T-helper 2 cell (primary cell): ENCODE measurements around the gene EIF2D.
"Not testable (repeated sequence)": the region's sequence is repeated elsewhere in the genome, so short reads cannot be mapped to it uniquely, and the experiment has no call there.

ENCODE experiments used
- DNase-seq, 5 experiments: peaks; one replicate each; pipeline versions ENCODE4 v3.0.0 to v3.0.0-alpha.2; 2012 to 2022
- total RNA-seq, 2 donors: gene quantifications; one replicate each; lab custom pipeline; 2026; lab: John Stamatoyannopoulos, UW

Gene EIF2D, protein sequence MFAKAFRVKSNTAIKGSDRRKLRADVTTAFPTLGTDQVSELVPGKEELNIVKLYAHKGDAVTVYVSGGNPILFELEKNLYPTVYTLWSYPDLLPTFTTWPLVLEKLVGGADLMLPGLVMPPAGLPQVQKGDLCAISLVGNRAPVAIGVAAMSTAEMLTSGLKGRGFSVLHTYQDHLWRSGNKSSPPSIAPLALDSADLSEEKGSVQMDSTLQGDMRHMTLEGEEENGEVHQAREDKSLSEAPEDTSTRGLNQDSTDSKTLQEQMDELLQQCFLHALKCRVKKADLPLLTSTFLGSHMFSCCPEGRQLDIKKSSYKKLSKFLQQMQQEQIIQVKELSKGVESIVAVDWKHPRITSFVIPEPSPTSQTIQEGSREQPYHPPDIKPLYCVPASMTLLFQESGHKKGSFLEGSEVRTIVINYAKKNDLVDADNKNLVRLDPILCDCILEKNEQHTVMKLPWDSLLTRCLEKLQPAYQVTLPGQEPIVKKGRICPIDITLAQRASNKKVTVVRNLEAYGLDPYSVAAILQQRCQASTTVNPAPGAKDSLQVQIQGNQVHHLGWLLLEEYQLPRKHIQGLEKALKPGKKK
- total RNA-seq: 31.5 to 52.3 reads per million in 2 donors

DNA sequence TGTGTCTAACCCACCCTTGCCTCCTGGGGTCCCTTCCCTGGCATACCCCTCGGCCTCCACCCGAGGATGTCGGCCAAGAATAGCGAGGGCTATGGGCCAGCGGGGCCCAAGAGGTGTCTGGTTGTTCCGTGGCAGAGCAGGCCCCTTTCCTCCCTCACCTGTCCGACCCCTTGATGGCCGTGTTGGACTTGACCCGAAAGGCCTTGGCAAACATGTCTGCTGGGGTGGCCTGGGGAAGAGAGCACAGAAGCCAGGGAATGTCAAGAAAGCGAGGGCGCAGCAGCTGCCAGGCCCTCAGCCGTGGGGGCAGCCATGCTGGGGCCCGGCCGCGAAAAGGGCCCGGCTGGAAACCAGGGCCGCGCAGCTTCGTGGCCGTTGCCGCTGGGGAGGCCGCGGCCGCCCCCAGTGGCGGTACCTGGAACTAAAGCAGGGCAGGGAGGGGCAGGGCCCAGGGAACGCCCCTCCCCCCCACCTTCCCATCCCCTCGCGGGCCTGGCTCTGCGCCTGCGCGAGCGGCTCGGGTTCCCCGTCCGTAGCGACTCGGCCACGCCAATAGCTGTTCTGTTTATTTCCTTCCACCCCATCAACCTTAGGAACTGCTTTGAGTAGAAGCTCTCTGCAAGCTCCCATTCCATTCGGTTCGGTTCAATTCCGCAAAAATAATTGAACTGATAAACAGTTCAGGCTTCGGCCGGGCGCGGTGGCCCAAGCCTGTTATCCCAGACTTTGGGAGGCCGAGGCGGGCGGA, at the start of gene EIF2D:
Gene EIF2D, minus strand, starts transcription at position 337 of the 748 bp plus-strand sequence. Its CDS starts 123 bp downstream, at position 214.
- DNase-seq: peak; percentile 86 to 94 (median 90)

DNA sequence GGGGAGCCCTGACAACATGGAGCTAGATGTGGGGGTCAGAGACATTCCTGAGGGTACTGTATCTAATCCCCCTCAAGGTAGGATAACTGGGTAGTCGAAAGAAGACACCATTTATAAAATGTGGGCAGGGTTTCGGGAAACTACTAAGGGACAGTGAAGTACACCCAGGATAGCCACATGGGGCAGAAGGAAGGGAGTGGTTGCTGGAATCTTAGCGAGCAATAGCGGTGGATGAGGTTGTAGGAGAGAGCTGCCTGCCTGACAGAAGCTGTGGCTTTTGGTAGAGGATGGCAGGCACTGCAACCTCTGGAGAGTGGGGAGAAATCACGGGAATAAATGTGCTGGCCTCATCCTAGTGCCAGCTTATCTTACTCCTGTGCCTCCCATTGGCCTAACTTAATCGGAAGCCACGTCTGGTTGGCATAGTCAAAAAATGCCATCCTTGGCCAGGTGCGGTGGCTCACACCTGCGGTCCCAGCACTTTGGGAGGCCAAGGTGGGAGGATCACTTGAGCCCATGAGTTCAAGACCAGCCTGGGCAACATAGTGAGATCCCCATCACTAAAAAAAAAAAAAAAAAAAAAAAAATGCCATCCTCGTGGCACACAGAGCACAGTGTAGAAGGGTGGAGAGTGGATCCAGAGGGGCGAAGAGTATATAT, 49.0 kb upstream of the EIF2D start:
- no peak for DNase-seq

DNA sequence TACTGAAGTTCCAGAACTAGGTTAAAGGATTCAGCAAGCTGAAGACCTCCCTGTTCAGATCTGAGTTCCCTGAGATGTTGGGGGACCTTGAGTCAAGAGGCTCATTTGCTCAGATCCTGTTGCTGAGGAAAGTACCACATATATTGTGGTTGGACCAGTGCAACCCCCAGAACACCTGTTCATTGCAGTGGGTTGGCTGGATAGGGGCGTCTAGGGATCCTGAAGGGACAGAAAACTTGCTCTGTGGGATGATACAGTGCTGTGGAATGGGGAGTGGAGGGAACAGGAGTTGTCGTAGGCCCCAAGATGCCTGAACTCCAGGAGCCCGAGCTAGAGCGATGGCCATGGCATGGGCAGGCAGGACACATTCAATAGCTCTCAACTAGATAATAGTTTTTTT, 47.9 kb upstream of the EIF2D start:
- no peak for DNase-seq

DNA sequence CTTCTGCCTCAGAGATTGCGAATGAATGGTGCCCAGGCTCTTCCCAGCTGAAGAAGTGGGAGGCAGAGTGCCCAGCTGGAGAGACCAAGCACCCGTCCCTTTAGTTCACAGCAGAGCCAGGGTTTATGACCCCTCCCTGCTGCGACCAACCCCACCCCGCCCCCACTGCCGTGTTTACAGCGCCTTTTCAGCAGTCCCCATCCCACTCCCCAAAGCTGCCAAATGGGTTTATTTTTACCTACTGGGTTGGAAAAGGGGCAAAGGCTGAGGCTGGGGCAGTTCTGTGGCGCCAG, 46.7 kb upstream of the EIF2D start:
- DNase-seq: no peak

DNA sequence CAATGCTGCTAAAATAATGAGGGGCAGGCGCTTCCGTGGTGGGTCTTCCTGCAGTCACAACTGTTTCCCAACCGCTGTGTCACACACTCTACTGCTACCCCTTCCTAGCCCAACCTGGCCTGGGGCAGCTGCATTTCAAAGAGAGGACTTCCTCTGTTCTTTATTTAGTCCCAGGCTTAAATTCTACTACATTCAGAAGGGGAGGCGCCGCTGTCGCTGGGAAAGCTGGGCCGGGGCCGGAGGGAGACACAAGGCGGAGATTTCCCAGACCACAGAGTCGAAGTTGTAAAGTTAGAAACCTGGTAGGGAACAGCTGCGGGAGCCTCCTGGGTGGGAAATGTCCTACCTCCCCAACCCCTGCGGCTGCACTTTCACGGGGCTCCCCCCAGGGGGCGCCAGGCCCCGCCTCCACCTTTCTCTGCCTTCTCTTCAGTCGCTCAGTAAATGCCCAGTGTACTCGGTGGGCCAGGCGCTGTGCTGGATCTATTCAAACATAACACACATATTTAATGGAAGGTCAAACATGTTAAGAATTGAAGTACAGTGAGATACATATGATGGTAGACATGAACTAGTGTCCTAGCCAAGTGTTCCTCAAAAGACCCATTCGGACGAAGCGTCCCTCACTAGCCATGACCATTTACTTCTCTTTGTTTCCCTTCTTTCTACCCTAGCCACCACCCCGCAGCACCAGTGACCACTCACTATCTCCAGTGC, 46.2 kb upstream of the EIF2D start:
- DNase-seq: peak; percentile 20 to 41 (median 36)

DNA sequence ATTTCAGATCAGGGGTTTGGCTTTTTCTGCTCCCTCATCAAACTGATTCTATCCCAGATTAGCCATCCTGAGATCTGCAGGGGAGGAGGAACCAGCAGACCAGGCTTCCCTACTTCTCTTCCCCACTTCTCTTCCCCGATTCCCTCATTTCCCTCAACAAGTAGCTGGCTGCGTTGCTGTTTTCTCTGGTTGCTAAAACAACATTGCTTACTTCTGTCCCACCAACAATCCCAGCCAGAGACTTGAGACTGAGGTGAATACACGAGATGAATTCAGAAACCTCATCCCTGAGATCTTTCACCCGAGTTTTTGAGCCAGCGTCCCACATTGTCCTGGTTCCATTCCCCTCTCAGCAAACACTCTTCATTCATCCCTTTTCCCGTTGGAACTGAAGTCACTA, 45.5 kb upstream of the EIF2D start:
- no peak for DNase-seq

DNA sequence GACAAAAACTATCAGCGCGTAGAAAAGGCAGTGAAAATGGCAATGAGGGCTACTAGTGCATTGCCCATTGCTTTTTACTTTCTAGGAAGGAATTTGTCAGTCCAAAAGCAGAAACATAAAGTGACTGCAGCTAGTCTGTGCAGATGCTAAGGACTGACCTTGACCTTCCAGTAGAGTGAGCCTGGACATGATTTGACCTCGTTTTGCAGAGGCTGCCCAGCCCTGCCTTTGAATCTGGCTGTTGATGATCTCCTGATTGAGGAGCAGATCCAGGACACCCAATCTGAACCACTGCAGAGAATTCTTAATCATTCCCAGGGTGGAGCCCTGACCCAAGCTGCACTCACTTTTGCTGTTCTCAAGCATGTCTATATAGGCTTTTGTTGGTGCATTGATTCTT, 44.7 kb upstream of the EIF2D start:
- no peak for DNase-seq

DNA sequence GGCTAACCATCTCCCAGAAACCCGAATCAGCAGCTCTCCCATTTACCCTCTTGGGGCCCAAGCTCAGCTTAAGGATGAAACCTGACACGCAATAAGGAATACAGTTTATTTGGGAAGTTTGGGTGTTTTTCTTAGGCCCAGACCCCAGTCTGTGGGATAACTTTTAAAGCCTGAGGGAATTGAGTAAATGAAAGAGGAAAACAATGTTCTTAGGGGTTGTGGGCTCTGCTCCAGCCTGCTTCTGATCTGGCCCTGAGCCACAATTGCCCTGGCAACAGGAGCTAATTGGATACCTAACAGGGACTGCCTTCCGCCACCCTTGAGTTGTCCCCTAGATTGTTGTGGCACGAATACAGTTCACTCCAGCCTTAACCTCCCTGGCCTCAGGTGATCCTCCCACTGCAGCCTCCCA, 43.2 kb upstream of the EIF2D start:
- DNase-seq: no peak

DNA sequence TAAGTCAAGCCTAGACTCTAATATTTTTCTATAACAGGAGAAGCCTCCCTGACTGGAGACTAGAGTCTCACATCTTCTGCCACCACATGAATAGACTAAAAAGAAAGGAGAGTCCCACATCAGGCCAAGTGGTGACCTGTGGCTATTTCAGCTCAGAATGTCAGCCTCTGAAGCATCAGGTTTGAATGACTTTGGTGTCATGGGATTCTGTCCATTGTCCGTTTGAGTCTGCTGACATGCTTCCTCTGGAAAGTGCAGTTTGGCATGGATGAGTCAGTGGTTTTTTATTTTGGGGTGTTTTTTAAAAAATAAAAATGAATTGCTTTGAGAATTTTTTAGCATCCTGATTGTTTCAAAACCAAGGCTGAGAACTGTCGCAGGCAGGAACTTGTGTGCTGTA, 42.6 kb upstream of the EIF2D start:
- no peak for DNase-seq

DNA sequence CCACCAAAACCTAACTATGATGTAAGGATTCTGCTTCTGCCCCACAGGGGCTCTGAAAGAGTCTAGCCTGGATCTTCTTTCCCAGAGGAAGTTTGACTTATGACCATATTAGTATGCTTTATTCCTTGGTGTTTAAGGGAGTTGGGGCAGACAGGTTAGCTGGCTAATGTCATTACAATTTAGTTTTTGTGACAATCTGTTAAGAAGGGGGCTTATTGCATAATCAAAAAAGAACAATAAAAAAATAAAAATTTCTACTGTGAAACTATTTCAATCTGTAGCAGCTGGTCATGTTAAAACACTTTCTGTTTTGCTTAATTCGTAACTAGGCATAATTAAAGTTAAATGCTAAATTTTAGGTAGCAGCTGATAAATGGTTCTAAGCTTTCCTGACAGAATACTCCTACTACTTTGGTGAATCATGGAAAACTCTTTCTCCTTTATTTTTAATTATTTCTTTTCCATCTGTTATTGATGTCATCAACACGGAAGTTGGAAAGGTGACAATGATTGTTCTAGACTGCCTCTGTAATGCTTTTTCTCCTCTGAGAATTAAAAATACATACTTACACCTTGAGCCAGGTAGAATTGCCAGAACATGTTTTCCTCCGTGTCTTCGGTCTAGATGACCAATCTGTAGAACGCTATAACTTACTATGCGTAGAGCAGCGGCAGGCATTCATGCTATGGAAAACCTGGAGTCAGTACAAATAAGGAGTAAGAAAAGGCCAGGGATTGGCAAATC, 41.6 kb upstream of the EIF2D start:
- no peak for DNase-seq

DNA sequence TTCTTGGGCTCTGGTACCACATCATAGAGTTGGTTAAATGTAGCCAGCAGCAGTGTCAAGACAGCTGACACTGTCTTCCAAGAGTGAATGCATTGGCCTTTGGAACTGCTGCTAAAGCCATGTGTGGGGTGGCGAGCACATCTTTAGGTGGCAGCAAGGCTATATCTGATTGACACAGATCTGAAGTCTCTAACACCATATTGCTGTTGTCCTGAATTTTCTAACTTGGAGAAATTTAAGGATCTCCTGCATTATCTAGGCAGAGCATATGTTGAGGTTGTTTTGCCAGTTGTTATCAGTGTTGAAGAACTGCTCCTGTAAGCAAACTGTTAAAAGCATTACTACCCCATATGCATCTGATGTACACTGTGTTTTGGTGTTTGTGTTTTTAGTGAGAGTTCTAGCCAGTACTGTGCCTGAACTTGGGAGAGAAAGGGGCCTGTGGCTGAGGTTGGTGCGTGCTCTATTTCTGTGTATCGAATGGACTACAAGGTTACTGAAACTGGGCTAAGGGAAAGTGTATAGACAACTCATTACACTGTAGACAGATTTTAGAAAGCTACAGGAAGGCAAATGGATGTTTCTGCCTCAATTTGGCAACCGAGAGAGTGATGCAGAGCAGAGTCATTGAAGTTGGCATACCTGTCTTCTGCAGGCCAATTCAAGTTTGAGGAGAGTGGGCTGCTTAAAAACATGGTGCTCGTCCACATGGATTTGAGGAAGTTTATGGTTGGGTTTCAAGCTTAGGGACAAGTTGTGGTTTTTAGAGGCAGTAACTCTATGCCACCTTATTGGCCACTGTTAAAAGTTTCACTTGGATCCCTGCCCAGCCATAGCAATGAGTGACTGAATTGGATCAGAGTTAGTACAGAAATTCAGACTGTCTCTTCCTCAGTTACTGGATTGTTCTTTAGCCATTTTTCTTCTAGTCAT, 40.0 kb upstream of the EIF2D start:
- DNase-seq: no peak

DNA sequence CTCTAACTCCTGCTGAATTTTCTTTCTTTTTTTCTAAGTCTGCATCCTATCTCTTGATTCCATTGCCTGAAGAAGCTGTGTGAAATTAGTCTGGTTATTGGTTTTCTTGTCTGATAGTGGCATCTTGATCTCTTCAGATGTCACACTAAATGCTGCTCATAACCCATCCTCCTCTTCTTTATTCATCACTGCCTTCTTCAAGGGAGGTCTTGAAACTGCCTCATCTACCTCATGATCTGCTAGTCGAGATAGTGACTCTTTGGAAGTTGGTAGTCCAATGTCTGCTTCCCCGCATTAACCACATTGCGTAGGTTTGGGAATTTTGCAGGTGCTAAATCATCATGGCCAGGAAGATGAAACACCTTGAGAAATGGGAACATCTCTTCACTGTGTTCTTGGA, 38.7 kb upstream of the EIF2D start:
- no peak for DNase-seq

DNA sequence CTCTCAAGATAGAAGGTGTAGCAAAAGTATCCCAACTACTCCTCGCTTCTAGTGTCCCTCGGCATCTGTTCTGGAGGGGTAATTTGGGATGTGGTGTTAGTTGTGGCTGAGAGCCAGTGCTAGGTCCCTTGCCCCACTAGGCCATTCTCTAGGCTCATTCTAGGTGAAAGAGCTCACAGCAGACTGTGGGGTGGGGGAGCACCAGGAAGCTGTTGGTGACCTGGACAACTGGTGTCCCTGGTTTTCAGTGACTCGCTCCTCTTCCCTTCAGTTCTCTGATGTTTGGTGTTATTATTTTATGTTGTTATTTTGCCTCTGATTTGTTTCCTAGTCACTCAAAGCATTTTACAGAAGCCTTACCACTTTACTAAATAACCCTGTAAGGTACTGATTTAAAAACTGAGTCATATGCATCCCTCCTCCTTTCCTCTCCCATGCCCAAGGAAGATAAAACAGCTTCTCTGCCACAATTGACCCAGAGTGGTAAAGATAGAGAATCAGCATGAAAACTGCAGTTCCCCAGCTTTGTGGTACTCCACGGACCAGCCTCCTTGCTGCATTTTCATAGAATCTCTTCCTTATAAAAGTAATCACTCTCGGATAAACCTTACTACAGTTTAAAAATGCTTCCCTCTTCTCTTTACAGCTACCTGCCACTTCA, 37.1 kb upstream of the EIF2D start:
- DNase-seq: no peak

DNA sequence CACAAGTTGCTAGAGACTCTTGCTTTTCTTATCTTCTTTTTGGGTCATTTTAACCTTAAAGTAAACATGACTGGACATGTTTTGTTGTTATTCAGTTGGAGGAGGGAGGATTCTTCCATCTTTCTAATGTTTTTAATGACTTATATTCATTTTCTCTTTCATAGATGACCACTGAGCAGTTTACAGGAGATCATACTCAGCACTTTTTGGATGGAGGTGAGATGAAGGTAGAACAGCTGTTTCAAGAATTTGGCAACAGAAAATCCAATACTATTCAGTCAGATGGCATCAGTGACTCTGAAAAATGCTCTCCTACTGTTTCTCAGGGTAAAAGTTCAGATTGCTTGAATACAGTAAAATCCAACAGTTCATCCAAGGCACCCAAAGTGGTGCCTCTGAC, 35.0 kb upstream of the EIF2D start:
- DNase-seq: no peak

DNA sequence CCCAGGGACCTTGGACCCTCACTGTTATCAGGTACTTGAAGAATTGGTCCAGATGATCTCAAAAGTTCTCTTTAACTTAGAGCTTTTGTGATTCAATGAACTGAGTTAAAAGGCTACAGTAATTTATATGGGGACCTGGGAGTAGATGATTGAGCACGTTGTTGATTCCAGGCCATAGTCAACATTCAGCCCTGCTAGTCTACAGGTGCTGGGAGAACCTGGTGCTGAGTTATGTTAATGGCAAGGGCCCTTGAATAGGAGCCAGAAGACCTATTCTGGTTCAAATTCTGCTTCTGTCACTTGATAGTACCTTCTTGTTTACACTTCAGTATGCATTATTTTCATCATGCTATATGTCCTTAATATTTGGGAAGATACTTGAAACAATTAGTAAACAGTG, 34.2 kb upstream of the EIF2D start:
- no peak for DNase-seq

DNA sequence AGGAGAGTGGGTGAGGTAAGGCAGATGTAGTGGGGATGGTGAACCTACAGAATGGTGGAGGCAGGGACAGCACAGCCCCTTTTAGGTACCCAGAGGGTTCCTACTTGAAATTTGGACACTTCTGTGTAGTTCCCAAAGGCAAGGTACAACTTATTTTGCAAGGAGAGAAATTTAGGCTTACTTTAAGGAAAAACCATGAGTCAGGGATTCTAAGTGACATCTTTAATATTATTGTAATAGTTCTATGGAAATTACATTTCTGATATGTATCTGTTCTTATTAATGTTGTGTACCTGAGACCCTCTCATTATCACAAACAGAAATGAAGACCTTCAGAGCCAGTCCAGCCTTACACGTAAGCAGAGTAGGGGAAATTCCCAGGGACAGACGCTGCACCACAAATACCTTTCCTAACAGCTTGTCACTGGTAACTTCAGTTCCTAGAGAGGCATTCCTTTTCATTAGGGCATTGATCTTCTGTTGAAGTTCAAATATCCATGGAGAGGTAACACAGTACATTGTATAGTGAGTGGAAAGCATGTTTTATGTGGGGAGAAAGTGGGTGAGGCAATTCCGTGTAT, 30.9 kb upstream of the EIF2D start:
- DNase-seq: no peak

DNA sequence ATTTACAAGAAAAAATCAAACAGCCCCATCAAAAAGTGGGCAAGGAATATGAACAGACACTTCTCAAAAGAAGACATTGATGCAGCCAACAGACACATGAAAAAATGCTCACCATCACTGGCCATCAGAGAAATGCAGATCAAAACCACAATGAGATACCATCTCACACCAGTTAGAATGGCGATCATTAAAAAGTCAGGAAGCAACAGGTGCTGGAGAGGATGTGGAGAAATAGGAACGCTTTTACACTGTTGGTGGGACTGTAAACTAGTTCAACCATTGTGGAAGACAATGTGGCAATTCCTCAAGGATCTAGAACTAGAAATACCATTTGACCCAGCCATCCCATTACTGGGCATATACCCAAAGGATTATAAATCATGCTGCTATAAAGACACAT, 29.8 kb upstream of the EIF2D start:
- DNase-seq: not testable (repeated sequence)

DNA sequence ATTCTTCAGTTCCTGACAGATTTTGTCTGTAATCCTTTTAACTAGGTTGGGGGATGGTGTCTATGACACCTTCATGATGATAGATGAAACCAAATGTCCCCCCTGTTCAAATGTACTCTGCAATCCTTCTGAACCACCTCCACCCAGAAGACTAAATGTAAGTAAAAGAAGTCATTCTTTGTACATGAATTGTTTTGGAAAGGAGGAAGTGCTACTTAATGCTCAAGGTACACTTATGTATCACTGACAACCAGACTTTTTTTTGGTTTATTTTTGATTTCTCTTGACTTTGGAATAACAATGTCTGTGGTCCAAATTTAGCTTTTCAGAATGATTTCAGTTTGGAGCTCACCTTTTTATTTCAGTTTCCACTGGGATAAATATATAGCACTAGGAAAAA, 25.3 kb upstream of the EIF2D start:
- DNase-seq: no peak

DNA sequence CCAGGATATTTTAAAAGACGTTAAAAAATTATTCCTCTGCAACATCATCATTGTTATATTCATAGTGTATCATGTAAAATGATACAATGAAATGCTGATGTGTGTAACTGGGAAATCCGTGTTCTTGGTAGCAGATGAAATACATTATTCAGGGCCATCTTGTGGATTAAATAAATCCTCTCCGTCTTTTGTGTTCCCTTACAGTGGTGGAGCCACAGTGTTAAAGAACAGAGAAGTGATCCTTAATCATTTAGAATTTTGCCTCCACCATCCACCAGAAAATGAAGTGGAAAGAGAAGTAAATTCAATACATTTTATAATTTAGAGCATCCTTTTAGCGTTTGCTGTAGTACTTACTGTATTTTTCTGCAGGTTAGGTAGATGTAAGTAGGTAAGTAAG, 24.4 kb upstream of the EIF2D start:
- no peak for DNase-seq

DNA sequence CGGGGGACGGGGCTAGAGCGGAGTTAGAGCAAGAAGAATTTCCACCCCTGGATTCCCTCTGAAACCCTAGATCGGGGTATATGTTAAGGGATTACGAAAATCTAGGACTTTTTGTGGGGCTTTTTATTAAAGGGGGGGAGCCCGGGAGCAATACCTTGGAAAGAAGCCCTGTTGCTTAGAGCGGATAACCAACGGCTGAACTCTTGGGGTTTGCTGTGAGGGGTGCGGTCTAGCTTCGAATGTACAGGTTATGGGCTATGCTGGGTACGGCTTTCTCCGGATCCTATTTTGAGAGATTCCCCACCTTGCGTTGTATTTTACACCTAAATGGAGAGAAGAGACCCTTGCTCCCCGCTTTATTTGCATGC, 23.7 kb upstream of the EIF2D start:
- peak in 1 of 5 experiments; percentile 8 for DNase-seq
